Inflammatory macrophage (primary cell): ENCODE measurements around the gene PAQR8.

Source experiments
- DNase-seq, 2 donors: peaks; one replicate each; pipeline ENCODE4 v3.0.0-alpha.2; 2020 to 2022
- total RNA-seq, 18 experiments: gene quantifications; one replicate each; lab custom pipeline; 2026; ENCODE audit warnings: mixed read lengths in 6 of 18, inconsistent platforms in 2 of 18; lab: John Stamatoyannopoulos, UW

The PAQR8 gene
- 7.9 to 113 (median 53.5) reads per million in 18 experiments for total RNA-seq

DNA sequence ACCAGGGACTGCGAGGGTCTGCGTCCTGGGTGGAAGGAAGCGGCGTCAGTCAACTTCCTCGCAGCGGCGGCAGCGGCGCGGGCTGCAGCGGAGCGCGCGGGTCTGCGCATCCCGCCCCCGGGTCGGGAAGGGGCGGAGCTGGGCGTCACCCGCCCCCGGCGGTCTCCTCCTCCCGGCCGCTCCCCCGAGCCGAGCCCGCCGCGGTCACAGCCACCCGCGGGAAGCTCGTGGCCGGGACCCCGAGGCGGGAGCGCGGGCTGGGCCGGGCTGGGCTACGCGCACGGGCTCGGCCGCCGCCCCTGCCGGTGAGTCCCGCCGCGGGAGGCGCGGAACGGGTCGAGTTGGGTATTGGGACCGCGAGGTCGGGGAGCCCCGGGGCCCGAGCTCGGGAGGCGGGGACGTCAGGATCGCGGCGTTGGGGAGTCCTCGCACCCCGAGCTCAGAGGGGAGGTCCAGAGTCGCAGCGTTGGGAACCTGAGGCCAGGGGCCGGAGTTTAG is at the start of gene PAQR8:
Gene PAQR8, plus strand, starts transcription at position 207 of the 498 bp plus-strand sequence. CDS start 41,063 bp downstream, outside the sequence.
- DNase-seq = peak; percentile 77 to 90

DNA sequence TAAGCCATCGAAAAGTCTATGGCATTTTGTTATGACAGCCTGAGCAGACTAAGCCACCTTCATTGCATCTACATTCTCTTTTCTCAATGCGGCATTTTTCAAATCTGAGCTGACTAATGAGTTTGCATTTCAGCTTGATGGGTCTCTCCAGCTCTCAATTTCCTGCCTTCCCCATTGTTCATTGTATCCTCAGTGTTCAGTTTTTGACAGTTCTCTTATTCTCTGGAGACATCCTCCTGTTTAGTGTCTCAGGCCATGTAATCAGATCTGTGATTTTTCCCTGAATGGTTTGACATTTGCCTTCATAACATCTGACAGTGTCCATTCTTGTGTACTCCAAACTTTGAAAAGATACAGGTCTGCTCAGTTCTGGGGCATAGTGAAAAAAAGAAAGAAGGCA is 49.5 kb upstream of the PAQR8 start:
- DNase-seq = no peak

- no peak for DNase-seq
These were observed 47.2 kb upstream of the PAQR8 start for GRCh38 chr6:52314752-52315151.

GRCh38 chr6:52317211-52317610 is 44.7 kb upstream of the PAQR8 start:
- DNase-seq = peak in 1 of 2 donors; percentile 34

DNA sequence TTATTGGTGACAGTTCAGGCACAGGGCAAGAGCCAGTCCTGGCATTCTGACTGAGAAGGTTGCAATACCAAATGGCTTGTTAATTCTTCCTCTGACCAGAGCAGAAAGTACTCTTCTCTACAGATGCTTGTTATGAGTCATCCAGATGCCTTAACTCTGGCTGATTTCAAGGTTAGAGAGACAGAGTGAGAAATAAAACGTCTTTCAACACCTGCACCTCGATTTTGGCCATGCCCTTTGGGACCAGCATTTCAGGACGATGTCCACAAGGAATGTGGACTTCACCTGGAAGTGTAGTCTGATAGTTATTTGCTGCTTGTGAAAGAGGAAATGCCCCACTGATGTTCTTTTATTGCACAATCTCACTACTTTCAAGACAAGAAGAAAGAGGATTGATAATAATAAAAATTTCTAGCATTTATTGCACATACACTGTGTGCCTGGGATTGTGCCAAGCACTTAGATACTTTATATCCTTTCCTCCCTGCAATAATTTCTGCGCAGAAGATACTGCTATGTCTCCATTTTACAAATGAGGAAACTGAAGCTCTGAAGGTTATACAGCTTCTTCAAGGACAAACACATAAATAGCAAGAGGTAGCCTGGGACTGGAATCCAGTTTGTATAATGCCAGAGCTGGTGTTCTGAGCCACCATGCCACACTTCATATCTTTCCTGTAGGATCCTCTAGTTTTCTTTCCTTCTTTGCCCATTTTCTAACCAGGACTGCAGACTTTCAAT is 43.9 kb upstream of the PAQR8 start:
- DNase-seq = peak; percentile 38 to 49

DNA sequence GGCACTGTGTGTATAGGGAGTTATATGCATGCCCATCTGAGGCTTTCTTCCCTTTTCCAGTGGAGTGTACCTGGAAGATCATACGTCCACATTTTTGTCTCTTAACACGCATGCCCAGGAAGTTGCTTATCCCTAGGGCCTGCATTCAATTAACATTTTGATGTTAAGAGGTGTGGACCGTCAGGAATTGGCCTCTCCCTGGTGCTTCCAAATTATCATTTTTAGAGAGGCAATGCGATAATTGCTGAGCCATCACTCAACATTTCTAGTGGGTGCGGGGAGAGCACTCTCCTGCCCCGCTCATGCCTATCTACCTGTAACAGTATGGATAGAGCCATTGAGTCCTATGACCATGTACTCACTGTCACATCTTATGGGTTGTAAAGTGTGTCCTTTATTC is 37.8 kb upstream of the PAQR8 start:
- DNase-seq = no peak

DNA sequence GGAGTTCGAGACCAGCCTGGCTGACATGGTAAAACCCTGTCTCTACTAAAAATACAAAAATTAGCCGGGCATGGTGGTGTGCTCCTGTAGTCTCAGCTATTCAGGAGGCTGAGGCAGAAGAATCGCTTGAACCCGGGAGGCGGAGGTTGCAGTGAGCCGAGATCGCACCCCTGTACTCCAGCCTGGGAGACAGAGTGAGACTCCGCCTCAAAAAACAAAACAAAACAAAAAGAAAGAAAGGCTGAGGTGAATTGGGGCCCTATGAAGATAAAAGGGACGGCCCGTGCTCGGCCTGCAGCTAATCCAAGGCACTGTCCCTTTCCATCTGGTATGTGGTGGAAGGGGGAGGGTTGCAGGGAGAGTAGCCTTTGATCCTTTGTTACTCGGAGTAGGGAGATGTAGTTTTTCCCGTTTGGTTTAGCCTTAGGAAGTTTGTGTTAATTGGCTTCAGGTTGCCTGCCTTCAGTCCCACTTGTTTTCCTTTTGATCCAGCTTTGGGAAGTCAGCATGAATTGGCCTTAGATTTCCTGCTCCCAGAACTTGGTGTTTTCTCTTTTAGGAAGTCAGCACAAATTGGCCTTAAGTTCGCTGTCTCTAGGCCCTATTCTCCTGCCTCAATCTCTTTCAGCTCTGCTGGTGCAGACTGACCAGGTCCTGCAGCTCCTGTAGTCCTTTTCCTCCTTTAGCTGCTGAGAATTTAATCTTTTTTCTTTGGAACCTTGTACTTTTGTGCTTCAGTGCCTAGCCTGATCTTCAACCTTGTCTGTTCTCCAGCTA is 36.1 kb upstream of the PAQR8 start:
- no peak for DNase-seq

GRCh38 chr6:52326540-52327364 is 35.2 kb upstream of the PAQR8 start:
- no peak for DNase-seq

DNA sequence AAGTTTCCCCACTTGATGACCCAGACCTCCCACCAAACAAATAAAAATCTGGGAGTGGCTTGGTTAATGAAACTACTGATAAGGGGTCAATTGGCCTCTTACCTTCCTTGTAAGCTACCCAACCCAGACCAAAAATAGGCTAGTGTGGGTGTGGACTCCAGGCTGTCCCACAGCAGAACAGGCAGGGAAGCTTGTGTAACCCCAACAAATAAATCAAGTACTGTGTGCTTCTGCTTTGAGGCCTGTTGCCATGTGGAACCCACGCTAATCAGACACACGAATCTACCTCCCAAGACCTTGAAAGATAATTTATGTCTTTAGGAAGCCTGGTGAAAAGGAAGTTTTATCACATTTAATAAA is 33.7 kb upstream of the PAQR8 start:
- peak; percentile 55 to 78 for DNase-seq

DNA sequence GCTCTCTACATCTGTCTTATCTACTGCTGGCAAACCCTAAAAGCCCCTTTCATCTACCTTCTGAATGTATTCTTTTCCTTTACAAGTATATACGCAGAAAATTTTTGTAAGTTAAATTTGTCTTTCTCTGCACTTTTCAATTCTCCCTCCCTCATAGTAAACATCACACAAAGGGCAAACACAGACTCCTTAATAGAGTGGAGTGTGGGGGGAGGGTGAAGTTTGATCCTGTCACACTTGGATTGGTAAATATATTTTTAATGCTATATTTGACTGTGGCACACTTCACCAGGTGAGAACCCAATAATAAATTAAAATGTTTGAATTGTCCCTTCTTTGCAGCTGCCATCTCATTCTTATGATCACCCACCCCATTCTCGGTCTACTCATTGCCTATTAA is 33.2 kb upstream of the PAQR8 start:
- no peak for DNase-seq

DNA sequence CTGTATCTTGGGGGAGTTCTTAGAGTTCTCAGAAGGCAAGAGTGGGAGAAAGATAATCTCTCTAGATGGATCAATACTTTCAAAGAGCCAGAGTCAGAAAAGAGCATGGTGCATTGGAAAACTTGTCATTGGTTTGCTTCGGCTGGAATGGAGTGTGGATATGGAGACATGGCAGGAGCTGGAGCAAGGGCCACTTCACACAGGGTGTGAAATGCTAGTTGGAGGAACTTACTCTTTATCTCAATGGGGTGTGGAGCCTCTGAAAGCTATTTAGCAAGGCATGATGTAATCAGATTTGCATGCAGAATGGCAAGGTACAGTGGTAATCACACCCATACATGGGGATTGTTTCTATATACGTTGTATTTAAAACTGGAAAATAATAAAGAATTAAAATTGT is 31.5 kb upstream of the PAQR8 start:
- peak; percentile 47 to 56 for DNase-seq

DNA sequence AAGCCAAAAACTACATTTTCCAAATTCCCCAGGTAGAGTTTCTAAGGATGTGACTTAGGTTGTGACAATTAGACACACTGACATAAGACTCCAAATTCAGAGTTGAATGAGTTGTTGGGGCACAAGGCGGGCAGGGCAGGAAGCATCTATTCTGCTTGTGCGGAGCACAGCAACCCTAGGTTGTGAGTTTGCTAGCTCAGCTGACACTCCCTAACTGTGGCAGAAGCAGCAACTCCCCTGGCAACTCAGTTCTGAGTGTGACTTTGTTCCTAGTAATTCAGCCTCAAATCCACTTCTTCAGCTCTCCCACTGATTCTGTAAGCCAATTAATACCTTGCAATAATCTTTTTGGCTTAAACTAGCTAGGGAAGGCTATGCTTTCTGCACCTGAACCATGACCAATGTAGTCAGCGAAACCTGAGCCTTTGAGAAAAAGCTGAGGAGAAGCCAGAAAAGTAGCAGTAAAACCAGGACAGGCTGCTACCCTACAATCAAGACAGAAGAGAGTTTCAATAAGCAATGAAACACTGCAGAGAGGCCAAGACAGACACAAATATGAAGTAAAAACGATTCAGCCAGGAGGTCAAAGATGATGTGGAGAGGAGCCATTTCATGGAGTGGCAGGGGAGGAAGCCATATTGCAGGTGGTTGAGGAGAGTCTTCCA is 30.0 kb upstream of the PAQR8 start:
- no peak for DNase-seq

GRCh38 chr6:52333840-52334200 is 28.1 kb upstream of the PAQR8 start:
- peak in 1 of 2 donors; percentile 24 for DNase-seq

- DNase-seq = no peak
These were observed 26.4 kb upstream of the PAQR8 start for GRCh38 chr6:52335576-52335975.

DNA sequence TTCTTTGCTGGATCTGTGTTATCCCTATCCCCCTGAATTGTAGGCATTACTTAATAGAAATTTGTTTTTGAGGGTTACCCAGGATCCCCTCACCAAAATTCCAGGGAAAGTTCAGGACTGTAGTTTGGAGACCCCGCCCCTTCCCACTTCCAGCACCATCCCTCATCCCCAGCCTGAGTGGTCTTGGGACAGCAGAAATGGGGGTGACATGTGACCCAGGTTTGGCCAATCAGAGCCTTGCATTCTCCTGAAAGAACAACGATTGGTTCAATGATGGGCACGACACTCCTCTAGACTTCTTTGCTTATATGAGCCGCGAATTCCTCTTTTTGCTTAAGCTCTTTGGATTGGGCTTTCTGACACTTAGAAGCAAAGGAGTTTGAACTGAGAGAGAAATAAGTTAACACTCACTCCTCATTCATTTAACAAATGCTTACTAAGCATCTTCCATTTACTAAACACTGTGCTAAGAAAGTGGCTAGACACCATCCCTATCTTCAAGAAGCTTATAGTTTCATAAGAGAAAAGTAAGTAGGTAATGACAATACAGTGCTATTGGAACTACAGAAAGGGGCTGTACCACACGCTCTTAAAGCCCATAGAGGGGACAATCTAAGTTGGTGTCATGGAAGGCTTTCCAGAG is 24.9 kb upstream of the PAQR8 start:
- DNase-seq = no peak

GRCh38 chr6:52337633-52338290 is 24.2 kb upstream of the PAQR8 start:
- peak in 1 of 2 donors; percentile 13 for DNase-seq

GRCh38 chr6:52340603-52340880 is 21.4 kb upstream of the PAQR8 start:
- DNase-seq = no peak

DNA sequence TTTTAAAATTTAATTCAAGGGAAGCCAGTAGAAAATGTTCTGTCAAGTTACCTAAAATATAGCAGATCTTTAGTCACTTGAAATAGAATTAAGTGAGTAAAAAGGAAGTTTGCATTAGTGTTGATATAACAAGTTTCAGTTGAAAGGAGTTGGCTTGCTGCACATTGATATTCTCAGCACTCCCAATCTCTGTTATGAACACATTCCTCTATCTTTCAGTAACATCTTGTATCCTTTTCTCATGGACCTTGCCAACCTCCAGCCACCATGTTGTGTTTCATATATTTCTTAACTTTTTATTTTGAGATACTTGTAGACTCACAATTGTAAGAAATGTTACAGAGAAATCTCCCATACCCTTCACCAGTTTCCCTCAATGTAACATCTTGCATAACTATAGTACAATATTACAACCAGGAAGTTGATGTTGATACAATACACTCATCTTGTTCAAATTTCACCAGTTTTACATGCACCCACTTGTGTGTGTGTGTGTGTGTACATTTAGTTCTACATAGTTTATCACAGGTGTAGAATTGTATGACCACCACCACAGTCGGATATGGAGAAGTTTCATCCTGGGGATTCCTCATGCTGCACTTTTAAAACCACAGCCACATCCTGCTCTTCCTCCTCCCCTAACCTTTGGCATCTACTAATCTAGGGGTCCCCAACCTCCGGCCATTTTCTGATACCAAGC is 20.2 kb upstream of the PAQR8 start:
- DNase-seq = peak; percentile 24 to 66

DNA sequence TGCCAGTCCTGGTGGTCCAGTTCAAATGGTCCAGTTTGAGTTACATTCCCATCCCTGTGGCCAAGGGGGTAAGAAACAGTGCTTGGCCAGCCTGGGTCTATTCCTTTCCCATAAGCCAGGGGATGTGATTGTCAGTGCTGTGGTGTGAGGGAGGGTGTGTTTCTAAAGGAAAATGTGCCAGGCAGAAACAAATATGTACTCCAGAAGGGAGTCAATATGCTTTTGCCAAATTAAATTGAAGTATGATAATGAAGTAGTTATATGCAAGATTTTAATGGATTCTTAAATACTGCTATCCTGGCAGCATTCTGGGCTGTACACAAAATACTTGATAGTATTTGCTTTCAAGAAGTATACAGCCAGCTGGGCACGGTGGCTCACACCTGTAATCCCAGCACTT is 16.6 kb upstream of the PAQR8 start:
- DNase-seq = no peak

- no peak for DNase-seq
These were observed 15.4 kb upstream of the PAQR8 start for GRCh38 chr6:52346503-52346902.

GRCh38 chr6:52347818-52348217 is 14.1 kb upstream of the PAQR8 start:
- DNase-seq = no peak
